CD4-positive, alpha-beta T cell treated with Interleukin-17A for 1 hour (primary cell): ENCODE results near the gene NUDCD3.

Experiments
- DNase-seq: peaks from one replicate; pipeline ENCODE4 v3.0.0-alpha.2; 2020

NUDCD3 gene

DNA sequence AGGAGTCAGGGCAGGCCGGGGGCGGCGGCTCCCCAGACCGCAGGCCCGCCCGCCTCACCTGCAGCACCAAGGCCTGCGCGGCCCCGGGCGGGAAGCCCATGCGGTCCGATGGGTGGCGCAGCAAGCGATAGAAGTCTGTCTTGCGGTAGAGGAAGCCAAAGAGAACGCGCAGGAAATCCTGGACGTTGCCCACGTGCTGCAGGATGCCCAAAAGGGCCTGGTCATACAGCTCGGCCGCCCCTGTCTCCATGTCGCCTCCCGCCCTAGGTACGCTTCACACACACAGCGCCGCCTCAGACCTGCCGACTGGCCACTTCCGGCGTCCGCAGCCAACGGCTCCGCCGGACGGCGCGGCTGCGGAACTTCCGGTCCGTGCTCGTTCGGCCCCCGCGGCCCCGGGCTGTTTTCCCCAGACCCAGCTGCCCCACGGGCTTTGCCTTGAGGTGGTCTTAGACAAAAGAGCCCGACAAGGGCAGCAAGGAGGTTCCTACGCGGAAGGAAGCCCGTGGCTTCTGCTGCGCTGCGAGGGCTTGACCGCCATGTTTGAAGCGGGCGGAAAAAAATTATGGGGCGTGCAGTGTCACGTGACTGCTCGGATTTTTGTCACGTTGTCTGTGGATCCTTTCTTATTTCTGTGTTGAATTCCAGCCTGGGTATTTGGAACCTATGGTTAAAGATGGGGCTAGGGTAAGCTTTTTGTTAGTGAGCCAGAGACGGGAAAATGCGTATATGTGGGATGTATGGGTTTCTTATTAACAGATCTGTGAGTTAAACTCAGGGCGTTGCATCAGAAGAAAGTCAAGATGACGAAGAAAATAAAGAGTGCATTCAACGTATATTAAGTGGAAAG, at the start of gene NUDCD3:
Gene NUDCD3, minus strand, starts transcription at position 308 of the 850 bp plus-strand sequence. Its CDS starts 58 bp downstream, at position 250.
- peak; percentile 86 for DNase-seq

GRCh38 chr7:44539669-44540506, 49.4 kb upstream of the NUDCD3 start:
- no peak for DNase-seq

- no peak for DNase-seq
Measured at GRCh38 chr7:44538798-44539668, 48.6 kb upstream of the NUDCD3 start.

- DNase-seq: no peak
Measured at GRCh38 chr7:44538093-44538797, 47.8 kb upstream of the NUDCD3 start.

DNA sequence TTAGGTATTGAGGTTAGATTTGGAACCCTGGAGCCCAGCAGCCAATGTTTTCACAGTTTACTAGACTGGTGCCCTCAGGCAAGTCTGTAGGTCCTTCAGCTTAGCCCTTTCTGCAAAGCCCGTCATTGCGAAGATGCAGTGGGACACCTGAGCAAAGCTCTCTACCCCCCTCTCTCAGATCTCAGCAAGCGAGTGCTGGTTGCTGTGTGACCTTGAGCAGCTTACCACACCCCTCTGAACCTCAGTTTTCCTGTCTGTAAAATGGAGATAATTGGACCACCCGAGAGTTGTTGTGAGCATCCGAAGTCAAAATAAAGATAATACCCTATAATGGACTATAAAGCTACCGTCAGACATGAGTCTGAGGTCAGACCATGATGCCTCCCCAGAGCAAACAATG, 47.0 kb upstream of the NUDCD3 start:
- no peak for DNase-seq

DNA sequence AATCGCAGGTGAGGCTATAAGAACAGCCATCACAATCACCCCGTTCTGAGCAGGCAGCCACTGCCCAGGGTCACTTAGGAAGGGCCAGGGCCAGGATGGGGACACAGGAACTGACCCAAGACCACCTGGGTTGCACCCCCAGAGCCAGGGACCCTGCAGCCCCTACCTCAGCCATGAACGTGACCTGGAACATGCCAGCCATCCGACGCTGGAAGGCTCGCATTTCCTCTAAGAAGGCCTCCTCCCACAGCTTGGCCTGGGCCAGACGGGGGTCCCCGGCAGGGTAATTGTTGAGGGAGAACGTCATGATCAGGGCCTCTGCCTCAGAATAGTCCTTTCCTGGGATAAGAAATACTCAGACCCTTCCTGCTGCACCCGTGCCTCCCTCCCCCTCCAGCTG, 45.6 kb upstream of the NUDCD3 start:
- DNase-seq: no peak

GRCh38 chr7:44535348-44536064, 45.0 kb upstream of the NUDCD3 start:
- DNase-seq: no peak

GRCh38 chr7:44534501-44534900, 44.0 kb upstream of the NUDCD3 start:
- peak; percentile 41 for DNase-seq

DNA sequence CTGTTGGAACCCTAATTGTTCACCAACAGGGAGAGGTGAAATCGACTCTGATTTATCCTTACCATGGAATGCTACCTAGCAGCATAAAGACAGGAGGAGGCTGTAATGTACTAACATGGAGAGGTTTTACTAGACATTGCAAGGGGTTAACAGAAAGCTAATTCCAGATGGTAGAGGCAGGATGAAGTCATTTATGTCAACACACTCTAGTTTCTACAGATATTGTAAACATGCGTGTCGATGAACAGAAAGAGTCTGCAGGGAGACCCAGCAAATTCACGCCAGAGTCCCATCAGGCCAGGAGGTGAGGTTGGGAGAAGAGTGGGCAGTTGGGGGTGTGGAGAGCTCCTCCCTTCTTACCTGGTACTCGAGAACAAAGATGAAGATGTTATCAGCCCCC, 43.6 kb upstream of the NUDCD3 start:
- no peak for DNase-seq

DNA sequence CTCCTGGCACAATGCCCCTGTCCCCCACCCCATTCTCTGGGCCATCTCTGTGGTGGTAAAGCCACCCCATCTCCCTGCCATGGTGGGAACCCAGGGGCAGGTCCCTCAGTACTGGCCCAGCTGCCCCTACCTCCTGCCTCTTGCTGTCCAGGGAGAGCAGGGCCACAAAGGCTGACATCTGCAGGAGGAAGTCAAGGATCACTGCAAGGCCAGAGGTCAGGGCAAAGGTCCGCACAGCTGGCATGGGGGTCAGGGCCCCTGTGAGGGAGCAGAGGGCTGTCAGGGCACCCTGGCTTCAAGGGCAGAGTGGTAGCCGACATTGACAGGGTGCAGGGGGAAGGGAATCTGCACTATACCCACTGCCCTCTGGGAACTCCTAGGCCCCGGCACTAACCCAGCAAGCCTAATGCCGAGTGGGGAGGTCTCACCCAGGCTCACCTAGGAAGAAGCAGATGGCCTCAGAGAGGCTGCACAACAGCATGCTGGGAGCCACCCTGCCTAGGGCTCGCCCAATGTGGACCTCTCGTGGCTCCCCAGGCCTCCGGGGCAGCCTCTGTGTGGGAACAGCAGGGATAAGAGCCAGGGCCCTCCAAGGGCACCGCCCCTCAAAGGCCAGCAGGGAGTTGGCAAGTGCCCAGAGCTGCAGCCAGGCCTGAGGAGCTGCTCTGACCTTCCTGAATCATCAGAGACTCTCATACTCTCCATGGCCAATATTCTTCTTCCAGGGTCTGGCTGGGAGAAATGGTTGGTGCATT, 43.0 kb upstream of the NUDCD3 start:
- no peak for DNase-seq

GRCh38 chr7:44531421-44532380, 41.2 kb upstream of the NUDCD3 start:
- DNase-seq: no peak

- no peak for DNase-seq
Measured at GRCh38 chr7:44530990-44531389, 40.5 kb upstream of the NUDCD3 start.

DNA sequence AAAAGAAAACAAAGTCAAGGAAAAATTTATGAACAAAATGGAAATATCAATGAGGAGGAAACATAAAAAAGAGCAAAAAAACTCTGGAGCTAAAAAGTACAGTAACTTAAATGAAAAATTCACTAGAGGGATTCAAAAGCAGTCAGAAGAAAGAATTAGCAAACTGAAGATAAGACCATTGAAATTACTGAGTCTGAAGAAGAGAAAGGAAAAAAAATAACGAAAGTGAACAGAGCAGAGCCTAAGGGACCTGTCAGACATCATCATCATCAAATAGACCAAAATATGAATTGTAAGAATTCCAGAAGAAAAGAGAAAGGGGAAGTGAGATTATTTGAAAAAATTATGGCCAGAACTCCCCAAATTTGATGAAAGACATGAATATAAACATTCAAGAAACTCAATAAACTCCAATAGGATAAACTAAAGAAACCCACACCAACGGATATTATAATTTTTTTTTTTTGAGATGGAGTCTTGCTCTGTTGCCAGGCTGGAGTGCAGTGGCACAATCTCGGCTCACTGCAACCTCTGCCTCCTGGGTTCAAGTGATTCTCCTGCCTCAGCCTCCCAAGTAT, 34.4 kb upstream of the NUDCD3 start:
- DNase-seq: no peak

GRCh38 chr7:44522315-44522714, 31.9 kb upstream of the NUDCD3 start:
- DNase-seq: no peak

GRCh38 chr7:44521347-44522095, 31.1 kb upstream of the NUDCD3 start:
- no peak for DNase-seq

DNA sequence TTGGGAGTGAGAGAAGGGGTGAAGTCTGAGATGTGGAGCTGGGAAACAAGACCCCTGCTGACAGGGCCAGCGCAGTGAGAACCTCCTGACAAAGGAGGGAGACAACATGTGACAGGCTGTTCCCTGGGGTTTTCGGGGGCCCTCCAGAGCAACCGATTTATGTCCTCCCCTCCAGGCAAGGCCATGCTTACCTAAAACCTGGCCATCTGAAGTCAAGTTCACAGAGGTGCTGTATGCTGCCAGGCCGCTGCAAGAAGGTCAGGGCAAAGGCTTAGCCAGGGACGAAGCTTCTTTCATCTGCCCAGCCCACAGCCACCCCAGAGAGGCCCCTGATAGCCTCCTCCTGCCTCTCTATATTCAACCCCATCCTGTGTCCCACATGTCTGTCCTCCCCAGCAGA, 30.1 kb upstream of the NUDCD3 start:
- DNase-seq: no peak

- DNase-seq: no peak
Measured at GRCh38 chr7:44519546-44519945, 29.1 kb upstream of the NUDCD3 start.

- DNase-seq: no peak
Measured at GRCh38 chr7:44518761-44519160, 28.3 kb upstream of the NUDCD3 start.
